ENCODE measurements around the gene UIMC1.

UIMC1 gene

DNA sequence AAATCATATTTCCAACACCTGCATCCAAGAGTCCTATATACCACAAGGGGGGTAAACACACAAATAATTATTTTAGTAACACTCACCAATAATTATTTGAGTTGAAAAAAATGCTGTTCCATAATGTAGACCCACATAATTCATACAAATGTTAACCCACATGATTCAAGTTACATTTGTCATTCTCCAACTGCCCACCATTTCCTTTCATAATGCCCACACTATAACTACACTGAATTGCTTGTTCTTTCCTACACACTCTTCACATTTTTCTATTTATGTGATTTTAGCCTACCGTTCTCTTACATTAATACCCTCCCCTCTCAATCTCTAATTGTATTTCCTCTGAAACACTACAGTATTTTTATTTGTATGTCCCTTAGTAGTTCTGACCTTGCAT lies 71.6 kb downstream of the UIMC1 start:
- no peaks in the 10 kb centered on the region for H3K4me1 Mint-ChIP-seq
- no peak overlapping the region for H3K27ac Mint-ChIP-seq

DNA sequence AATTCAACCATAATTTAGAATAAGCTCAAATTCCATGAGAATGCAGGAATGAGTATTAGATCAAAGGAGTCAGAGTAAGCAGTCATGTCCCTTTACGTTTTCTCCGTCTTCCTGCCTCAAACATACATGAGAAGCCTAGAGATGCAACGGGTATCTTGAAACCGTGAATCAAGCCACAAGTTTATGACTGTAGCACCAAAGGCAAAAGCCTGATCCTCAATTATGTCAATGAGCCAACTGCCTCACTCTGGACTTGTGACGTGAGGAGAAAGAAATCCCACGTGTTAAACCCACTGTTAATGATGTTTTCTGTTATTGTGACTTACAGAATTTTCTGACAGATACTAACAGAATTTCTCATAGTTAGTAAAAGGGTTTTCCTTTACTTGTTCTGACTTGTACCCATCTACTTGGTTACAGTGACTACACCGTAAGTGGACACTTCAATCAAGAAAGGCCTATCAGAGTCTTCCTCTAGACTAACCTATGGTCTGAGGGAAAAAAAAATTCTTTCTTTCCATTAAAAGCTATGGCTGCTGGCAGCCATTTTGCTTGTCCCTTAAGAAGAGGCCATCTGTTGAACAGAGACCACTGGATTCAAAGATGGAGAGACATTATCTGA lies 72.2 kb downstream of the UIMC1 start:
- no peaks in the 10 kb centered on the region for H3K9me3 Mint-ChIP-seq

More for the DNA sequence above, 71.6 kb downstream of the UIMC1 start:
- Mint-ChIP-seq H3K36me3 (ENCODE audit: low read depth) (peaks cover 35% of the 10 kb centered on the region), H3K9me3 (no peaks in the 10 kb centered on the region), H3K4me3 (no peak overlapping the region), H3K27me3 (ENCODE audit: low read depth) (no peaks in the 10 kb centered on the region)
- TF ChIP-seq, protein P1, sequence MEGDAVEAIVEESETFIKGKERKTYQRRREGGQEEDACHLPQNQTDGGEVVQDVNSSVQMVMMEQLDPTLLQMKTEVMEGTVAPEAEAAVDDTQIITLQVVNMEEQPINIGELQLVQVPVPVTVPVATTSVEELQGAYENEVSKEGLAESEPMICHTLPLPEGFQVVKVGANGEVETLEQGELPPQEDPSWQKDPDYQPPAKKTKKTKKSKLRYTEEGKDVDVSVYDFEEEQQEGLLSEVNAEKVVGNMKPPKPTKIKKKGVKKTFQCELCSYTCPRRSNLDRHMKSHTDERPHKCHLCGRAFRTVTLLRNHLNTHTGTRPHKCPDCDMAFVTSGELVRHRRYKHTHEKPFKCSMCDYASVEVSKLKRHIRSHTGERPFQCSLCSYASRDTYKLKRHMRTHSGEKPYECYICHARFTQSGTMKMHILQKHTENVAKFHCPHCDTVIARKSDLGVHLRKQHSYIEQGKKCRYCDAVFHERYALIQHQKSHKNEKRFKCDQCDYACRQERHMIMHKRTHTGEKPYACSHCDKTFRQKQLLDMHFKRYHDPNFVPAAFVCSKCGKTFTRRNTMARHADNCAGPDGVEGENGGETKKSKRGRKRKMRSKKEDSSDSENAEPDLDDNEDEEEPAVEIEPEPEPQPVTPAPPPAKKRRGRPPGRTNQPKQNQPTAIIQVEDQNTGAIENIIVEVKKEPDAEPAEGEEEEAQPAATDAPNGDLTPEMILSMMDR (IDR thresholded peaks at IDR 0.05; ENCODE audit: unreplicated experiment in 3 of 3): no peak

DNA sequence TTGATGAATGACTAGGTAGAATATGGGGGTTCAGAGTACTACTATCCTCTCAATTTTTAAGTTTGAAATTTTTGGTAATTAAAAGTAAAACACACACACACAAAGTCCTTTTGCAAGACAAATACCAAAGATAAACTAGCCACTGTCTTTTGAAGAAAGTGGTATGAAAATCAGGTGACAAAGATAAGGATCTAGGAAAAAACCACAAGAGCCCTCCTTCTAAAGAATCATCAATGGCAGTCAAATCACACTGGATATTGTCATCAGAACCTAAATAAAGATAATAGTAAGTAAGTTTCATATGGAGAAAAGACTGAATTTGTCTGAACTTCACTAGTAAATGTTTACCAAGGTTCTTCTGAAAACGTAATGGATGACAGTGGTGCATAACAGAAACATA lies 76.9 kb downstream of the UIMC1 start:
- H3K4me1 Mint-ChIP-seq: no peaks in the 10 kb centered on the region
- no peak overlapping the region for H3K4me3 Mint-ChIP-seq
- TF ChIP-seq, protein P1 (IDR thresholded peaks at IDR 0.05; ENCODE audit: unreplicated experiment in 3 of 3): no peak
- H3K36me3 Mint-ChIP-seq (ENCODE audit: low read depth): peaks cover 44% of the 10 kb centered on the region
- no peak overlapping the region for H3K27ac Mint-ChIP-seq
- H3K9me3 Mint-ChIP-seq: no peaks in the 10 kb centered on the region
- no peaks in the 10 kb centered on the region for H3K27me3 Mint-ChIP-seq (ENCODE audit: low read depth)

More for the DNA sequence above, 72.2 kb downstream of the UIMC1 start:
- Mint-ChIP-seq H3K4me1 (no peaks in the 10 kb centered on the region), H3K27ac (no peak overlapping the region), H3K4me3 (no peak overlapping the region), H3K27me3 (ENCODE audit: low read depth) (no peaks in the 10 kb centered on the region), H3K36me3 (ENCODE audit: low read depth) (peaks cover 38% of the 10 kb centered on the region)
- TF ChIP-seq, protein P1 (IDR thresholded peaks at IDR 0.05; ENCODE audit: unreplicated experiment in 3 of 3): no peak

DNA sequence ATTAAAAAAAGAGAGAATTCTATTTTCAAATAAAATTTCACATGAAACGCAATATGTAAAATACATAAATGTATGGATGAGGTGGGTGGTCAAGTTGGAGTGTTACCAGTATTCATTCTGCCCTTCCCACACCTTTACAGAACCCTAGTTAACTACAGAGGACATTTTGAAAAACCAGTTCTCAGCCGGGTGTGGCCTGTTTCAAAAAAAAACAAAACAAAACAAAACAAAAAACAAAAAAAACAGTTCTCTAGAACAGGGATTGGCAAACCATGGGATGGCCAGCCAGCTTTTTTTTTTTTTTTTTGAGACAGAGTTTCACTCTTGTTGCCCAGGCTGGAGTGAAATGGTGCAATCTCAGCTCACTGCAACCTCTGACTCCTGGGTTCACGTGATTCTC lies 79.0 kb downstream of the UIMC1 start:
- H3K36me3 Mint-ChIP-seq (ENCODE audit: low read depth): peaks cover 49% of the 10 kb centered on the region
- no peaks in the 10 kb centered on the region for H3K4me1 Mint-ChIP-seq
- no peak overlapping the region for H3K4me3 Mint-ChIP-seq
- H3K9me3 Mint-ChIP-seq: no peaks in the 10 kb centered on the region
- no peaks in the 10 kb centered on the region for H3K27me3 Mint-ChIP-seq (ENCODE audit: low read depth)
- no peak overlapping the region for H3K27ac Mint-ChIP-seq
- TF ChIP-seq, protein P1 (IDR thresholded peaks at IDR 0.05; ENCODE audit: unreplicated experiment in 3 of 3): no peak

DNA sequence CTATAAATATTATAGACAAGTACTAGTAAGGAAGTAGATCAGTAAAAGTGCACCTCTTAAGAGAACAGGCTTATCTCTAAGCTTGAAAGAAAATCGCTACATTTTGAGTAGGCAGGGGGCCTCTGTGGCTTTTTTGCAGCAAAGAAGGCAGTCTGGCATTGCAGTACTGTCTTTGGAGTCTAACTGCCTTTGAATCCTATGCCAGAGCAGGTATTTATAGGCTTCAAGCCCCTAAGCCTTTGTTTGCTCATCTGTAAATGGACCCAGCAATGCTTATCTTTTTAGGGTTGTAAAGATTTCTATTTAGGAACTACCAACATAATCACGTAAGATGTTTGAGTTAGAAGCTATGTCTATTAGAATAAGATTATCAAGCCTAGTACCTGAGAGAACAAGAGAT lies 83.8 kb downstream of the UIMC1 start:
- TF ChIP-seq, protein P1 (IDR thresholded peaks at IDR 0.05; ENCODE audit: unreplicated experiment in 3 of 3): no peak
- Mint-ChIP-seq H3K4me3 (no peak overlapping the region), H3K4me1 (no peaks in the 10 kb centered on the region), H3K27me3 (ENCODE audit: low read depth) (no peaks in the 10 kb centered on the region), H3K9me3 (no peaks in the 10 kb centered on the region), H3K36me3 (ENCODE audit: low read depth) (peaks cover 36% of the 10 kb centered on the region), H3K27ac (no peak overlapping the region)

DNA sequence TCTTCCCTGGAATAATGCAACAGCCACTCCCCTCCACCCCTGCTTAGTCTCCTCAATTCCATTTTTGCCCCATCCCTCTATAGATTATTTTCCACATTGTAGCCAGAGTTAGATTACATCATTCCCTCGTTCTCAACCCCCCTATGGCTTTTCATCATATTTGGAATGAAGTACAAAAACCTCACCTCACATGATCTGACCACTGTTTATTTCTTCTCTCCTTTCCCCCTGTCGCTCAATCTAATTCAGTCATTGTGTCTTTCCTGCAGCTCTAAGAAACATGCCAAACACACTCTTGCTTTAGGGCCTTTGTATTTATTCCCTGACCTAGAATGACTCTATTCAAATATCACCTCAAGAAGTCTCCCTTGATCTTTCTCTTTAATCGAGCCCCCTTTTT lies 84.9 kb downstream of the UIMC1 start:
- H3K27me3 Mint-ChIP-seq (ENCODE audit: low read depth): no peaks in the 10 kb centered on the region
- no peaks in the 10 kb centered on the region for H3K9me3 Mint-ChIP-seq
- H3K36me3 Mint-ChIP-seq (ENCODE audit: low read depth): peaks cover 36% of the 10 kb centered on the region
- TF ChIP-seq, protein P1 (IDR thresholded peaks at IDR 0.05; ENCODE audit: unreplicated experiment in 3 of 3): no peak
- H3K4me1 Mint-ChIP-seq: no peaks in the 10 kb centered on the region
- no peak overlapping the region for H3K4me3 Mint-ChIP-seq
- H3K27ac Mint-ChIP-seq: no peak overlapping the region

Data from nephron (organoid).